ENCODE measurements around the gene SLC24A4.

Gene SLC24A4

DNA sequence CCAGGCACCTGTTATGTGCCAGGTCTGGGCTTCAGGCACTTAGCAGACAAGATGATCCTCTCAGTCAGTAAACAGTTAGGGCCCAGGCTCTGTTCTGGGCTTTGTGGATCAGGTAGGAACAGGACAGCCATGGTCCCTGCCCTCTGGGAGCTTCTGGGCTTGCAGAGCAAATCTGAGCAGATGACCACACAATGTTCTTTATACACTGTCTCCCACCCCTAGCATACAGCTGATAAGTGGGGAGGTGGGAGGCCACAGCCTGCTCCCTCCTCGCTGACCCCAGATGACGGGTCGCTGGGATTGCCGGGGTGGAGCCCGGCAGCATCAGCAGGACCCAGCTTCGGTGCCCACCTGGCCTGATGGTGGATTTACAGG is 137.6 kb downstream of the SLC24A4 start:
- no peak for DNase-seq

DNA sequence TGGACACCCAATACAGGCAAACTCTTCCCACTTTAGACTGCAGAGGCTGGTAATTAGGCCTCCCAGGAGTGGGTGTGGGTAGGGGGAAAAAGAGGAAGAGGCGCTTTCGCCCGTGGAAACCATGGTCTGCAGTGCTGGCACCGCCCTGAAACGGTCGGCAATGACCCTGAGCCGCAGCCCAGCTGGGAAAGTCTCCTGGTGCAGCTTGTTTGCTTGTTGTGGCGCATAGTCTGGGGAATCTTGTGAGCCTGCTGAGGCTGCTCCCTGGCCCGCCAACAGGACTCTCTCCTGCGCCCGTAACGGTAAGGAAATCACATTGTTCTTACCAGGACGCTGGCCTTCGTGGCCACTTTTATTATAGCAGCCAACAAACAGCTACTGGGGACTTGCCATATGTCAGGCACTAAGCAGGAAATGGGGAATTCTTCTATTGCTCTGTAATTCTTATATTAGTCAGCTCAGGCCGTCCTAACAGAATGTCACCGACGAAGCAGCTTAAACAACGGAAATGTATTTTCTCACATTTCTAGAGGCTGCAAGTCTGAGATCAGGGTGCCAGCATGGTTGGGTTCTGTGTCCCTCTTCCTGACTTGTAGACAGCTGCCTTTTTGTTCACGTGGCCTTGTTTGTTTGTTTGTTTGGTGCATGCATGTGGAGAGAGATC is 138.1 kb downstream of the SLC24A4 start:
- peak; percentile 8 for DNase-seq

DNA sequence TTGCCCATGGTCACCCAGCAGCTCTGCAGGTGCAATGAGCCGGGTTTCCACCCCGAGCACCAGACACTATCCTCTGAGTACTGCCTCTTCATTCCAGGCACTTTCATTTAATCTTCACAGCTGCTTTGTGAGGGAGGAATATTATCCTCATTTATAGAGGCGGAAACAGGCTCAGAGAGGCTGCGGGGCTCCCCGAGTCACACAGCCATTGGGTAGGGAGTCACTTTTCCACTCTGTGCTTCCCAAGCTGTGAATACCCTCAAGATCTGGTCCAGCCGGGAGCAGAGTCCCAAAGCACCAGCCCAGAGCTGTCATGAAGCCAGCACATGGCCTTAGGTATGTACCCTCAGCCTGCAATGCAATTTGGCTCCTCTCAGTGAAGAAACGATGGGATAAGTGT is 138.9 kb downstream of the SLC24A4 start:
- DNase-seq = no peak

DNA sequence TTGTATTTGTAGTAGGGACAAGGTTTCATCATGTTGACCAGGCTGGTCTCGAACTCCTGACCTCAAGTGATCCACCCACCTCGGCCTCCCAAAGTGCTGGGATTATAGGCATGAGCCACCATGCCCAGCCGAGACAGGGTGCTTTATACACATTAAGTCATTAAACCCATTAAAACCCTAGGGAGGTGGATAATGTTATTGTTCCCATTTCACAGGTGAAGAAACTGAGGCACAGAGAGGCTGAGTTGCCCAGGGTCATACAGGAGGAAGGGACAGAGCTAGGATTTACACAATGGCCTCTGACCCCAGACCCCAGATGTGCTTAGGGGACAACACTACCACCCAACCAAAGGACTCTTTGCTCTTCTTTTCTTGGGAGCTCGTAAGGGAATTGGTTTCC is 139.6 kb downstream of the SLC24A4 start:
- no peak for DNase-seq

DNA sequence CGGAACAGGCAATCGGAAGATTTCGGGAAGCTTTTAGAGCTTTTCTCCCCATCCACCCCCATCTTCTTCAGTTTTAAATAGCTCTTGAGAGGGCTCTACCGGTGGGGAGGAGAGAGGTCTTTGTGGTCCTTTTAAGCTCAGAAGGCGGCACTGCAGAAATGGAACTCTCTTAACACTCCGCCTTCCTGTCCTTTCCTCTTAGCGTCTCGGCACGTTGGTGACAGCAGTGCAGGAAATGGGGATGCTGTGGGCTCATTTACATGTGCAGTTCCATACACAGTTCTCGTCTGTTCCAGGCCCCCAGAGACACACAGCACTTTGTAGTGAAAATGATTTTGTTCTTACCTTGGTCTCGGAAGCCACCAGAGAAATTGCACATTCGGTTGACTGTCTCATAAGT is 140.2 kb downstream of the SLC24A4 start:
- DNase-seq = no peak

DNA sequence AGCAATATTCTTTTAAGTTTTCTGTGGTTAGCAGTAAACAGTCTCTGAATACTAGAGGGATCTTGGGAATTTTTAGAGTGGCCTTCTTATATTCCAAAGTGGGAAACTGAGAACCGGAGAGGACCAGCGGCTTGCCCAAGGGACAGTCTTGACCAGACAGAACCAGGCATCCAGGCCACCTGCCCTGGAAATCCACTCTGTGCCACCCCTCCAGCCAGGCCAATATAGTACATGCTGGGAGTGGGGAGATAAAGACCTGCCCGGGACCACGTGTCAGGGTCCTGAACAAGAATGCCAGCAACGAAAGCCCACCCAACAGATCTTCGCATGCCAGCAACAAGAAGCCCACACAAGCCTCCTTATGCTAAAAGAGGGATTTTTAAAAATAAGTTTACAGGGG is 141.2 kb downstream of the SLC24A4 start:
- no peak for DNase-seq

DNA sequence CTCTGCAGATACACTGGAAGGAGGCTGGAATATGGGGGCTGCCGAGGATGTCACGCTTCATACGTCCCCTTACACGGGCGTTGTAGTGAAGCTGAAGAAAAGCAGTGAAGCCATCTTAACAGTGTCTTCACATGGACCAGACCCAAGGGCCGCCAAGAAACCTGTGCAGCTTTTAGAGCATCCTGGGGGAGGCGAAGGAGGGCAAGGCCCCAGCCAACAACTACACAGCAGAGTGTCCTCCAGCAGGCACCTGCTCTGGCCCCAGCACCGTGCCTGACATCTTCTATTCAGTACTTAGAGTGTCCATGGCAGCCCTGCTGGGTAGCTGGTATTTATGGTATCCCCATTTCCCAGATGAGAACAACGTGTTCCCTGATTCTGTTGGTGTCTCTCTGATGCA is 141.8 kb downstream of the SLC24A4 start:
- DNase-seq = no peak

DNA sequence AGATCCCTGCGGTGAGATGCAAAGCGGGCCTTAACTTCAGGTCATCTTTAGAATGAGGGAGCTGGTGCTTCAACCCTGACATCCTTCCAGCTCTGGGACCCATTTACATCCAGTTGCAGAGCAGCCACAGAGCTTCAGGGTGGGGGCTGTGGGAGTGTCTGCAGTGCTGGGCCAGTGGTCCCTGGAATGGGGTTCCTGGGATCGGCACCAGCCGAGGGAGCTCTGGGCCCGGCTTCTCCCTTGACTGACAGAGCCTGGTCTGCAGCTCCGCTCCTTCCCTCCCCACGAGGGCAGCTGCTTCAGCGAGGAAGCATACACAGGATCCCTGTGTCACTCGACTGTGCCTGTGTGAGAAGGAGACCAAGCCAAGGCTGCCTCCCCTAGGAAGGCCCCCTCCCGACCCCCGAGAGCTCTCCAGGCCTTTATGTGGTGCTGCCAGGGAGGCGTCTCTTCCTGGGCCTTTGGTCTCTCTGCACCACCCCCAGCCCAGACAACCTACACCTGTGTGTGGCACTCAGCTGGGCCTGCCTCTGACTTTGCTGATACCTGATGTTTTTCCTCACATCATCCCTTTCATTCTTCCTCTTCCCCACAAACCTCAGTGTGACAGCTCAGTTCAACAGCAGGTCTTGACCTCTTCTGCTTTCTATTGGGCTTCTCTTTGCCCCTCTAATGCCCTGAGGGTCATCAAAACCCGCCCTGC is 142.5 kb downstream of the SLC24A4 start:
- DNase-seq = no peak

DNA sequence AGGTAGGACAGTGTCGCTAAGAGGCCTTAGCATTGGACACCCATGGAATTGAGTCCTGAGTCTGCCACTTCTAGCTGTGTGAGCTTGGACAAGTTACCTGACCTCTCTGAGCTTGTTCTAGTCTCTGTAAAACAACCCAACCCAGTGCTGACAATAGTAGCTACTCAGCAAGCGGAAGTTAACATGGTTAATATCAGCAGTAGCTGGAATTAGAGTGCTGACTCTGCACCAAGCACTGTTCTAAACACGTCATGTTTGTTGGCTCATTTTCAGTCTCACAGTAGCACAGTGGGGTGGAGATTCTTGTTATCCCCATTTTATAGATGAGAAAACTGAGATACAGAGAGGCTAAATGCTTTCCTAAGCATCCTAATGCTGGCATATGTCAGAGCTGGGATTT is 143.1 kb downstream of the SLC24A4 start:
- DNase-seq = no peak

DNA sequence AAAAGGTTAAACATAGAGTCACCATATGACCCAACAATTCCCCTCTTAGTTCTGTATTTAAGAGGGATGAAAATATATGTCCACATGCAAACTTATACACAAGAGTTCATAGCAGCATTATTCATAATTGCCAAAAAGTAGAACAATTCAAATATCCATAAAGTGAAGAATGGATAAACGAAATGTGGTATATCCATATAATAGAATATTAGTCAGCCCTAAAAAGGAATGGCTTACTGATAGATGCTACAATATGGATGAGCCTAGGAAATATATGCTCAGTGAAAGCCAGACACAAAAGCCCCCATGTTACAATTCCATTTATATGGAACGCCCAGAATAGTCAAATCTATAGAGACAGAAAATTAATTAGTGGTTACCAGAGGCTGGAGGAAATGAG is 146.6 kb downstream of the SLC24A4 start:
- no peak for DNase-seq

DNA sequence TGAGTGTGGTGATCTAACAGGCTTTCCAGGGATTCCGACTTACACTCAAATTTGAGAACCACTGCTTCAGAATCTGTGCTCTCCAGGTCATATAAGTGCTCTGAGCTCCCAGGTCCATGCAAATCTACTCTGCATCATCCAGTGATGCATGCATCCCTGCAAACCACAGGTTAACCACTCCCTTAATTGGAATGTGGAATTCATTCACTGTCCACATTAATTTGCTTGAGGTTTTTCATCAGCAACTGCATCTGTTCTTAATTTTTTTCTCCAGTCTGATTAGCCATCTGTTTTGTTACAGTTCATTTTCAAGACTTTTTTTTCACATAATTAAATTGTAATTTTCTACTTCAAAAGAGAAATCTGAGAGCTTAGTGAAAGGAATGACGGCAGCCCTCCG is 147.2 kb downstream of the SLC24A4 start:
- no peak for DNase-seq

DNA sequence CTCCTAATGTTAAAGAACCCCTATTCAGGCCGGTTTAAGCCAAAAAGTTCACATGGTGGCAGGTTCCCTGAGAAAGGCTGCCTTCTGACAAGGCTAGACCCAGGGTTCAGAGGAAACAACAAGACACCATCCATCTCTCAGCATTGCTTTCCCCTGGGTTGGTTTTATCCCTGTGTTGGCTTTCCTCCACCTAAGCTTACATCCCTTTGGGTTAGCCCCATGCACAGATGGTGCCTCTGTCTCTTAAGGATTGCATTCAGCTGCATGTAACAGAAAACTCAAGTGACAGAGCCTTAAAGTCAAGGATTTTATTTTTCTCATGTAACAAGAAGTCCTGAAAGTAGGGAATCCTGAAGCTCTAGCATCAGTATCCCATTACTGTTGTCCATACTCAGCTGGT is 147.8 kb downstream of the SLC24A4 start:
- no peak for DNase-seq

DNA sequence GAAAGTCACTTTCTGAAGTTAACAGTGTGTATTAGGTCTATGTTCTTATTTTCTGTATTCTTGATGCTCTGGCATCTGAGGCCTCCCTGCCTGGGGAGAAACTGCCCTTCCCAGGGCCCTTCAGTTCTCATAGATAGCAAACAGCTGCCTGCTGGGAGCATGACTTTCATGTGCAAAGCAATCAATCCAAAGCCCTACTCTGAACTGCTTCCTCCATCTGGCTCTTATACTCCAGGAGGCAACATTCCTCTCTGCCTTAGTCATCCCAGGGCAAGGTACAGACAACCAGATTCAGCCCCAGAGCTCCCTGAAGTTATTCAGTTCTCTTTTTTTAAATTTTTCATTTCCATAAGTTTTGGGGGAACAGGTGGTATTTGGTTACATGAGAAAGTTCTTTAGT is 149.0 kb downstream of the SLC24A4 start:
- no peak for DNase-seq

DNA sequence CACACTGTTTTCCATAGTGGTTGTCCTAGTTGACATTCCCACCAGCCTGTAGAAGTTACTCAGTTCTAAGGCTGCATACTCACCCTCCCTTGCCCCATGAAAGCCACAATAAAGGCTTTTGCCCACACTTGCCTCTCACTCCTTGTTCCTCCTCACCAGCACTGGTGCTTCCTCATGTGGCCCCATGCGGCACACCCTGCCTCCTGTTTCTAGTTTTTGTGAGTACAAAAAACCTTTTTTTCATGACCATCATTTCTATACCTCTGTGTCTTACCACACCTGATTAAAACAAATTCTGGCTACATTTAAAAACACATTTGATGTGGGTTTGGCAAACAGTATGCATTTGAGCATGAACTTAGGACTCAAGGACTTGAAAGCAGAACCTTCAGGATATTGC is 149.9 kb downstream of the SLC24A4 start:
- no peak for DNase-seq

DNA sequence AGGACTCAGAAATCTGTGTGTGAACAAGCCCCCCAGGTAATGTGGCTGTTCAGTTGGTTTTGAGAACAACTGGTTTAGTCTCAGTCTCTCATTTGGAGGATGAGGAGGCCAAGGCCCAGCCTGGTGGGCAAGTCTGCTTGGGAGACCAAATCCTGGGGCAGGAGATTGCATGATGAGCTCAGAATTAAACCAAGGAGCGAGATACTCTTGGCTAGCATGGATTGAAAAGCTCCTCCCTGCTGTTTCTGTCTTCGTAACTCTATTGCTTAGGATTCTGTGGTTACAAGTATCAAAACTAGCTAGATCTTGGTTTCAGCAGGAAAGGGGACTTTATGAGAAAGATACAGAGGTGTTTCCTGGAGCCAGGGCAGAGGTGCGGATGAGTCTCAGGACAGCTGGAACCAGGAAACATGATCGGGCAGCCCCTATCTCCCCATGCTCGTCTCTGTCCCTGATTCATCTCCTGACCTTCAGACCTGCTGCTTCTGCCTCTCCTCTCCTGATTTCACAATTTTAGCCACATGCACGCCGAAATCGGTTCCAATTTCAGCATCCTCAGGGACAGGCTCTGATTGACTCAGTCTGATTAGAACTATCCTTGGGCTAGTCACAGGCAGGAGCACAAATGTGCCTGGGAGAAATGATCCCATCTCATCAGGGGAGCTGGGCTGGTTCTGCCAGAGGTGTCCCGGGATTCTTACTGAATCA is 150.4 kb downstream of the SLC24A4 start:
- DNase-seq = no peak

DNA sequence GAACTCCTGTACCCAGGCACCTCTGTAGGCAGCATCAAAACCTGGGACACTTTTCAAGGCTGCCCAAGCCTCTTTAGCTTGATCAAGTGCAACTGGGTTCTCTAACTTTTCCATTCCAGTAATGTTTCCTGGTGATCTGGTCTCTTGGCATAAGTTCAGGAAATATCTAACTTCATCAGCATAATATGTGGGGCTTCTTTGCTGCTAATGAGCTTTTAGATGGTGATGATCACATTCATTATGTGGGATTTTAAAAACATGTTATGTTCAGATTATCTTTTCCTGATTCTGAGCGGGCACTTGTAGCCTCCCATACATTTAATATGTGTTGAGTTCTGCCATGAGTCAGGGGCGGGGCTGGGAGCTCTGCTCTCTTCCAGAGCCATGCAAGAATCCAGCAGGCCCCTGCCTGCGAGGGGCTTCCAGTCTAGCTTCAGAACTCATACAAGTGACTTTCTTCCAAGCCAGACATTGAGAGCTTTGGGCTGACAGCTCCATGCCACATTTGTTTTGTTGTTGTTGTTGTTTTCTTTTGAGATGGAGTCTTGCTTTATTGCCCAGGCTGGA is 151.1 kb downstream of the SLC24A4 start:
- no peak for DNase-seq

DNA sequence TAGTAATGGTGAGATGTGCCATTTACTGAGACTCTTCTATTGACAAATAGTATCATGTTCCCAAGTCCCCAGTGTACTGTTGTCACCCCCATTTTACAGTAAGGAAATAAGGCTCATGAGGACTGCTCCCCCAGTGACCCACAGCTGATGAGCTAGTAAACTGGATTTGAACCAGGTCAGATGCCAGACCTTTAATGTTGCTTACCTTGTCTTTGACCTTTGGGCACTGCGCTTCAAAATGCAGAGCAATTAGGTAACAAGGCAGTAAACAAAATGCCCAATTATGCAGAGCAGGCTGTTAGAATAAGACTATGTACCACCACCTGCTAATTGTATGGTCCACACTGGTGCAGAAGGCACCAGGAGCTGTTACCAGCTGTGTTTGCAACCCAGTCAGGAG is 152.1 kb downstream of the SLC24A4 start:
- no peak for DNase-seq

DNA sequence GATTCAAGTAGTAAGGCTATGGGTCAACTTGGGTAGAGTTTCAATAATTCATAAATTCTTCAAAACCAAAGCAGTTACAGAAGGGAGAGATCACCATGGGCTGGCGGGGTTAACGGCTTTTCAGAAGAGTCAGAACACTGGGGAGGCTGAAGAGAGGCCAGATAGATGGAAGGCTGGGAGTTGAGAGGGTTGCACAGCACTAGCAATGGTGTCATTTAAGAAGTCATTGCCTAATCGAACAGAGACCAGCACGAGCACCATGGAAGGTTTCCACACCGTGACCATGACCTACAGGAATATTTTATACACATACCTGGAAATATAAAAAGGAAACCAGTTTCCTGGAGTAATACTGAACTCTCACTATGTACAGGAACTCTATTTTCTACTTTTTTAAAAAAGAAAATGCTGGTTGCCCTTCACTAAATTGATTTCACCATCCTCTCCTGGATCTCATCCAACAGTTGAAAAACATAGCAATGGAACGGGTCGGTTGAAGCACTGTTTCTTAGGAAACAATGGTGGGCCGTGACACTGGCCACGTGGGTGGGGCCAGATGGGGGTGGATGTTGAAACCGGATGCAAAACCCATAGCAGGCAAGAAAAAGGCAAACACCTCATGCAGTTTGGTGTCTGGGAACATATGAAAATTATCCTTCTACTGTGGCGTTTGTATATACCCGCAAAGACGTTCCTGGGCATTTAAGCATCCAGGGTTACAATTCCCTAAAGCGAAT is 152.7 kb downstream of the SLC24A4 start:
- no peak for DNase-seq

DNA sequence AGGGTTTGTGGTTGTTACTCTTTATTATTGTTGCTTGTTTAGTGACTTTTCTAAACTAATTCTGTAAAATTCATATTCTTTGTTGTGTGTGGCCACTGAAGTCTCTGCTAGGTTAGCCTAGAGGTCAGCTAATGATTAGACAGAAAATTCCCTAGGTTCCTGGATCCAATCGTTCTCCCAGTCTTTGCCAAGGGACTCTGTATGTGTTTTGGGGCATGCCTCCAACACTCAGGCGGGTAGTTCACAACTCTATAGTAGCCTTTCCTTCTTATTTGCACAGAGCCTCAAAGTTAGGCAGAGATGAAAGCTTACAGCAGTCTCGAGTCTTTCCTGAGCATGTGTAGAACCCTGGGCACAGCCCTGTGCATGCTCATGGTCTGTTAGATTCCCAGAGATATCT is 157.9 kb downstream of the SLC24A4 start:
- DNase-seq = no peak

DNA sequence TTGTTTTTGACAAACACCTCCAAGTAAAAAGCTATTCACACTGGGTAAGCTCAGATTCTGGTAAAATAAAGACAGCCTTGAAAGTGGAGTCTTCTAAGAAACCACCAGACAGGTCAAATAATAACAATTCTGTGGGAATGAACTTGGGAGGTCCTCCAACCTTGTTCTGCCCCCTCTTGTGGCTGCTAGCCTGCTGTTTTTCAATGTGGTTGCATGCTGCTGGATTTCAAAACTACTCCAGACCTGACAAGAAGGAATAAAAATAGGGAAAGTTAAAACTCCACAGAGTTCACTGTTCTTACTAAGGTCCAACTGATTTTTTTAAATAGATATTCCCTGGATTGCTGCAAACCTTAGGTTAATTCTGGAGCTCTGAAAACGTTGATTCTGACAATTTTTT is 158.4 kb downstream of the SLC24A4 start:
- DNase-seq = no peak

DNA sequence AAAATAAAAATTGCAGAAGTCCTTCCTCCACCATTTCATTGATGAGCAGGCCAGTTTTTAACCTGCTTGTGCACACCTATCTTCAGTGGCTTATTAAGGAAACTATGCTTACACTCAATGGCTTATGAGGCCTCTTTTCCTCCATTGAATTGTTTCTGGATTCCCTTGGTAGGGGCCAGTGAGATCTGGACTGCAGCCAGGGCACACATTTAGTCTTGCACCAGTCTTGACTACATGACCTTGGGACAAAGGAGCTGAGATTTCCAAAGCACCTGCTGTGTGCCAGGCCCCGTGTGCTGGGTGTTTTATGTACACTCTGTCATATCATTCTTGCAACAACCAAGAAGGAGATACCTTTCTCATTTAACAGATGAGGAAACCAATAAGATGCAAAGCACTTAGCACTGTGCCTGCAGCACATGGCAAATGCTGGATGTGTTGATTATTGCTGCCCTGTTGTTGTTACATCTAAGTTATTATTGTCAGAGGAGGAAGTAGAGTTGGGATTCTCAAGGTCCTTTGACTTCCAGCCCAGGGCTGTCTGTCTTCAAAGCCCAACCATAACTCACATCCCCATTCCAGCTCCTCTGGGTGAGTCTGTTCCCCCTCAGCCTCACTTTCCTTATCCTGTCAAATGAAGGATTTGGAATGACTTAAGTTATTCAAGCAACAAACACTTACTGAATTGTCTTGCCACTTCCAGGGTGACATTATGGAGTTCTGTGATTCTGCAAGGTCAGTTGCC is 159.0 kb downstream of the SLC24A4 start:
- DNase-seq = no peak

DNA sequence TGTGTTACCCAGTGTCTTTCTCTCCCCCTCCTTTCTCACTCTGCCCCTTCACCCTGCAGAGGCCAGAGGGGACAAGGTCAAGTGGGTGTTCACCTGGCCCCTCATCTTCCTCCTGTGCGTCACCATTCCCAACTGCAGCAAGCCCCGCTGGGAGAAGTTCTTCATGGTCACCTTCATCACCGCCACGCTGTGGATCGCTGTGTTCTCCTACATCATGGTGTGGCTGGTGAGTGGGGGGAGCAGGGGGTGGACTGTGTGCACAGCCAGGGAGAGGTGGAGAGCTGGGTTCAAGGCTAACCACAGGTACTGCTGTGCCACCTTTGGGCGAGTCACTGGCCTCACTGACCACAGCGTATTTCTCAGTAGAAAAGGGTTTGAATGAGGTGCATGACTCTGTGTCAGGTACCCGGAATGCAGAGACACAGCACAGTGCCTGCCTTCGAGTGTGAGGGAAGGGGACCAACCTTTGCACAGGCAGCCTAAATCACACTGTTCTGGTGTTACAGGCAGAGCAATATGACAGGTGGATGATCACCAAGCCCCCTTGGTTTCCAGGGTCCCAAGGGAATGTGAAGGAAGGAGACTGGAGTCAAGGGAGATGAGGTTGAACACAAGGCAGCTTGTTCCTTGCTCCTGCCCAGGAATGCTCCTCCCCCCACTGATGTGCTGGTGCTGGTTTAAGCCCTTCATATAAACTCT is 159.8 kb downstream of the SLC24A4 start:
- DNase-seq = no peak
